PC-3 (cell line): ENCODE data around the gene RAB3GAP2.

Experiments used
- EZH2 ChIP-seq: fragments of 300-600 bp; sonication (generic); IDR thresholded peaks from one replicate; pipeline ENCODE4 v1.6.1; 2017; ENCODE audit warnings: antibody characterized with exemption, mild to moderate bottlenecking, low read length; ENCODE audit not compliant: unreplicated experiment
- EZH2phosphoT487 ChIP-seq: fragments of 300-600 bp; sonication (generic); IDR thresholded peaks from 2 replicates; pipeline ENCODE4 v1.6.1; 2018; ENCODE audit warnings: mild to moderate bottlenecking, antibody characterized with exemption, low read length, borderline replicate concordance
- TF ChIP-seq, protein P1 (sequence below): fragments of 300-600 bp; sonication (generic); conservative IDR thresholded peaks from 2 replicates; pipeline ENCODE4 v1.5.1; 2017; ENCODE audit warnings: antibody characterized with exemption, low read depth, mild to moderate bottlenecking, low read length

DNA sequence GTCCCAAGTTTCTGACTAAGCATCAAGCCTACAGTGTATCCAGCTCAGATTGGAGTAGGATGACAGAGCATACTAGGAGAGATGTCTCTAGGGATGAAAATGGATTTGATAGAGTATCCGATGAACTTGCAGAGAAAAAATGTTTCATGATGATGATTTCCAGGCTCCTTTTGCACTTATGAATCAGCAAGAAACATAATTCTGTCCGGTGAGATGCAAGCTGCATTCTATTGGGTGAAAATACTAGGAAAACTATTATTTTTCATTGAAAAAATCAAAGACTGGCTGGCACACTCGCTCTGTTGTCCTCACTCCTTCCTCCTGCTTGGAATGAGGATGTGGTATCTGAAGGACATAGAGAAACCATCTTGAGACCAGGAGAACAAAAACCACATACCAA is 35.4 kb upstream of the RAB3GAP2 start:
- TF ChIP-seq, protein P1, sequence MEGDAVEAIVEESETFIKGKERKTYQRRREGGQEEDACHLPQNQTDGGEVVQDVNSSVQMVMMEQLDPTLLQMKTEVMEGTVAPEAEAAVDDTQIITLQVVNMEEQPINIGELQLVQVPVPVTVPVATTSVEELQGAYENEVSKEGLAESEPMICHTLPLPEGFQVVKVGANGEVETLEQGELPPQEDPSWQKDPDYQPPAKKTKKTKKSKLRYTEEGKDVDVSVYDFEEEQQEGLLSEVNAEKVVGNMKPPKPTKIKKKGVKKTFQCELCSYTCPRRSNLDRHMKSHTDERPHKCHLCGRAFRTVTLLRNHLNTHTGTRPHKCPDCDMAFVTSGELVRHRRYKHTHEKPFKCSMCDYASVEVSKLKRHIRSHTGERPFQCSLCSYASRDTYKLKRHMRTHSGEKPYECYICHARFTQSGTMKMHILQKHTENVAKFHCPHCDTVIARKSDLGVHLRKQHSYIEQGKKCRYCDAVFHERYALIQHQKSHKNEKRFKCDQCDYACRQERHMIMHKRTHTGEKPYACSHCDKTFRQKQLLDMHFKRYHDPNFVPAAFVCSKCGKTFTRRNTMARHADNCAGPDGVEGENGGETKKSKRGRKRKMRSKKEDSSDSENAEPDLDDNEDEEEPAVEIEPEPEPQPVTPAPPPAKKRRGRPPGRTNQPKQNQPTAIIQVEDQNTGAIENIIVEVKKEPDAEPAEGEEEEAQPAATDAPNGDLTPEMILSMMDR: no peak
- no peak for TF ChIP-seq EZH2
- no peak for TF ChIP-seq EZH2phosphoT487
